UCSD-AML1 (cell line): ENCODE data around the gene CEP135.
"Not testable (repeated sequence)": the region's sequence is repeated elsewhere in the genome, so short reads cannot be mapped to it uniquely, and the experiment has no call there.

Experiments used
- DNase-seq: peaks from one replicate; lab custom pipeline; 2025; ENCODE audit not compliant: unreplicated experiment; lab: John Stamatoyannopoulos, UW

The CEP135 gene

GRCh38 chr4:55948726-55949481 lies at the start of gene CEP135:
CEP135 (plus strand) TSS chr4:55948945; CDS start chr4:55952131, 3,186 bp downstream.
- peak; percentile 97 for DNase-seq

DNA sequence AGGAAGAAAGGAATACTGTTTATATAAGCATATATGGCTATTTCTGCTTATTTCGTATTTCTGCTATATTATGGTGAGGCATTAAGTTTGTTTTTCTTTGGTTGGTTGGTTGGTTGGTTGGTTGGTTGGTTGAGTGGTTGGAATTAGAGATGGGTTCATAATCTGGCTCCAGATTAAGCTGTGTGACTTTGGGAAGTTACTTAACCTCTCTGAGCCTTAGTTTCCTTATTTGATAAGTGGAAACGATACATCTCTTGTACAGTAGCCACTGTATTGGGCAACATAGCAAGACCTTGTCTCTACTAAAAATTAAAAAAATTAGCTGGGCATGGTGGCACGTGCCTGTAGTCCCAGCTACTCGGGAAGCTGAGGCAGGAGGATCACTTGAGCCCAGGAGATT lies 46.1 kb upstream of the CEP135 start:
- DNase-seq = no peak

DNA sequence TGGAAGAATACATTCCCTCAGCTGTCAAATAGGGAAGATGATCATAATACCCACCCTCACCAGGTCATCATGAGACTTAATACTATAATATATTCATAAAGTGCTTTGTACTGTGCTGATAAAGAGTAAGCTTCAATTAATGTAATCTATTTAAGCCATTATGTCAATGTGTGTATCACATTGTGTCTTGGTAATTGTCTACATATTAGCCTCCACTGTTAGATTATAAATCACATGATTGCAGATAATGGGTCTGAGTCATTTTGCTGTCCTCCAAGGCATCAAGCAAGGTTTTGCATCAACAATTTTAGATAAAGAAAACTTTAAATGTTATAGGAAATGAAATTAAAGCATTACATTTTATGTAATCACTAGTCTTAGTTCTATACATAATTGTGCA lies 45.2 kb upstream of the CEP135 start:
- no peak for DNase-seq

DNA sequence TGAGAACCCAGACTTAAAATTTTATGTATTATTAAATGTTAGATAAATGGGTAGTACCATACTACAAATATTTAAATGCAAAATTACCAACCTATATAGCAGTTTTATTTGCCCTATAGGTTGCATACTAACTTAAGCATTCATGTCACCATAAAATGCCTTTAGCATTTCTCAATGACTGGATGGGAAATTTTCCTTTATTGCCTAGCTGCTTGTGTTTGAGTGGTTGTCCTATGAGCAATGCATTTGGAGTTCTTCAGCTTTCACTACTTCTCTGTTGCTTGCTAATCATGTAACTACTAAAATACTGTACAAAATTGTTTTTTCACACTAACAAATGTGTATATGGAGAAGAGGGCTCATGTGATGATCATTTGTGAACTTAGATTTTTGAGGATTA lies 44.2 kb upstream of the CEP135 start:
- no peak for DNase-seq

DNA sequence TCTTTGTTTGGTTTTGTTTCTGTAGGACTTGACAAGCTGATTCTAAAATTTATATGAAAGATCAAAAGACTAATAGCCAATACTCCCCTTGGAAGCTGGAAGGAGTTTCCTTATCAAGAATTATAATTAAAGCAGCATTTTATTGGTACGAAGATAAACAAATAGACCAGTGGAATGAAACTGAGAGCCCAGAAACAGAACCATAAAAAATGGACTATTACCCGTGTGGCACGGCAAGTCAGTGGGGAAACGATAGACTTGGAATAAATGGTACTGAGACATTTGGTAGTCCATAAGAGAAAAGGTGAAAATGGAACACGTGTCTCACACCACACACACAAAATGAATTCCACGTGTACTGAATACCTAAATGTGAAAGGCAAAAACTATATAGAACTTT lies 42.4 kb upstream of the CEP135 start:
- DNase-seq = no peak

GRCh38 chr4:55906989-55907388 lies 41.8 kb upstream of the CEP135 start:
- DNase-seq = no peak

DNA sequence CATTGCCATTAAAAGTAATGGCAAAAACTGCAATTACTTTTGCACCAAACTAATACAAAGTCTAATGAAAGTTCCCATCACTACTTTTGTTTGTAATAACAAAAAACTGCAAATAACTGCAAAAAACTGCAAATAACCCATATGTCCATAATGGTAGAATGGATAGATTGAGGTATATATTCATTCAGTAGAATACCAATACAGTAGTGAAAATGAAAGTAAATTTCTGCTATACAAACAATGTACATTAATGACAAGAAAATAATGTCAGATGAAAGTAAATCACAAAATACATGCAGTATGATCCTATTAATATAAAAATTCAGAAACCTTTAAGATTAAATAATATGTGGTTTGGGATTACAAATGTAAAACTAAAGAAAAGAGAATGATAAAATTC lies 41.3 kb upstream of the CEP135 start:
- no peak for DNase-seq

- DNase-seq = no peak
Observed at GRCh38 chr4:55910140-55910539, 38.6 kb upstream of the CEP135 start.

GRCh38 chr4:55912249-55912648 lies 36.5 kb upstream of the CEP135 start:
- no peak for DNase-seq

DNA sequence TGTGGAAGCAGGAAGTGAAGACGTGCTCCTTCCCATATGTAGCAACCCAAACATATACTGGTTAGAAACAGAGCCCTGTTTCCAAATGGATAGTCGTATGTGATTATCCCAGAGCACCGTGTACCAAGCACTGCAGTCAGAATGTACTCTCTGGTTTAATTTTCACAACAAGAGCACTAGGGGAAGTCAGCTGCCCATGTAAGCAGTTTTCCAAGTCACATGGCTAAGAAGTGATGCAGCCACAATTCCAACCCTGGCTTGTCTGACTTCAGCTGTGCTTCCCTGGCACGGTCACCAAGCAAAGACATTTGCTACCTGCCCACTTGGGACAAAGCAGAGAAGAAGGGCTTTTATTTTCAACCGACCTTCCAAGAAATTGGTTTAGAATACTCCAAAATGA lies 28.2 kb upstream of the CEP135 start:
- no peak for DNase-seq

GRCh38 chr4:55921093-55921492 lies 27.7 kb upstream of the CEP135 start:
- no peak for DNase-seq

- DNase-seq = no peak
Observed at GRCh38 chr4:55925241-55925640, 23.5 kb upstream of the CEP135 start.

- DNase-seq = no peak
Observed at GRCh38 chr4:55926610-55927009, 22.1 kb upstream of the CEP135 start.

DNA sequence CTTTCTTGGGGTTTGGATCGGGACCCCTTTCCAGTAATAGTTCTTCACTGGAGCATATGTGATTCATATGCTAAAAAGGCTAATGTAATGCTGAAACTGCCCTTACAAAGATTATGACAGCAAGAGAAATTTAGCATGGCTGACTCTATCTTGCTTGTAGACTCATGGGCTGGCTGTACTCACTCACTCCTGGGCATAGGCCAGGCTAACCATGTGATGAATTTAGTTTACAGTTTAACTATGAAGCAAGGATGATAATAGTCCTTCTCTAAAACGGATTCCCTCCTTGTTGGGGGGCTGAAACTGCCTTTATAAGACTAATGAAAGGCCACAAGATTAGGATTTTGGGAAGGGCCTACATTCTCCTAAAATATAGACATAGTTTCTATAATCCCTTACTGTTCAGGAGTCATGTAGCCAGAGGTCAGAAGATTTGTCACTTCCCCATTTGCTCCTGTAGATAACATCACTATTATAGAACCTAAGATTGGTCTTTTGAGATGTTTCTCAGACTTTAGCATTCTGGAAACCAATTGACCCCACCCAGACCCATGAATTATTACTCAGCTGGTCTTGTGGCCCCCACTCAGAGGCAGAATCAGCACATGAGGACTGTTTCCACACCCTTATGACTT lies 20.8 kb upstream of the CEP135 start:
- no peak for DNase-seq

- no peak for DNase-seq
Observed at GRCh38 chr4:55928846-55929245, 19.9 kb upstream of the CEP135 start.

DNA sequence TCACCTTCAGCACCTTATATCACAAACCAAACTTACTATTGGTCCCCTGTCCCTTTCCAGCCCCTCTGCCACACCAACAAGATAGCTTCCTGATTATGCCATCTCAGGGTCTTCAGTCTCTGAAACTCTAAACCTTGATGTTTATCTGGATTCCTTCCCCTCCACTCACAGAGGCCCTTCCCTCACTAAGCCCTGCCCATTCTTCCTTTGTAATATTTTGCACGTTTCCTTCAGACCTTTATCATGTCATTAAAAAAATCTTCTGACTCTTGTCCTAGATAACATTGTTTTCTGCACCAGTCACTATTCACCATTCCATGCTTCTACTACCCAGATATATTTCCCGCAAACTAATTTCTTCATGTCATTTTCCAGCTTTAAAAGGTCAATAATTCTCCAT lies 17.7 kb upstream of the CEP135 start:
- no peak for DNase-seq

GRCh38 chr4:55931833-55932232 lies 16.9 kb upstream of the CEP135 start:
- DNase-seq = no peak

DNA sequence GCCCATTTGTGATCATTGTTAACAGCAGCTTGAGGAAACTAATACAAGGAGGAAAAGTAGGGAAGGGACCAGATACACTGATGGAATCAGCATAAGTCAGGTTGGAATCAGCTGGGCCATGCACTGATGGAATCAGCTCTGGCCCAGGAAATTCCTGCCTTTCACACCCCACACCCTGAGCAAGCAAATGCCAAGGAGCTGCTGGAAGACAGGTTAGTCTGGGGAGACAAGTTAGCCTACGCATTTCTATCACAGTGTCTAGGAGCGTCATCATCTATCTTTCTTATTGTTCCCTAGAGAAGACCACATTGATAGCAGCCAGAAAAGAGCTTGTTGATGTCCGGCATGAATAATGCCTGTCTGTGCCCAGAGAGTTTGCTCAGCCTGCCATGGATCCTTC lies 16.2 kb upstream of the CEP135 start:
- DNase-seq = no peak

DNA sequence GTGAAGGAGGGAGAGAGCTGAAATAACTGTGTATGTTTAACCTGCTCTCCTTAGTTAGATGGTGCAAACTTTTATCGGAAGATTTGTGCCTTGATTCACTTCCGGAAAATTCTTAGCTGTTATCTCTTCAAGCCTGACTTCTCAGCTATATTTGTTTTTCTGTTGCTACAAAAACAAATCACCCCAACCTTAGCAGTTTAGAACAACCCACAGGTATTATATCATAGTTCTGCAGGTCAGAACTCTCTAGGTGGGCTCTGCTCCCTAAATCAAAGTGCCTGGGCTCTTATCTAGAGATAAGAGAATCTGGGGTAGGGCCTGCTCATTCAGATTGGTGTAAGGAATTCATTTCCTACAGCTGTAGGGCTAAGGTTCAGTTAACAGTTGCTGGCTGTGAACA lies 15.1 kb upstream of the CEP135 start:
- DNase-seq = no peak

- not testable (repeated sequence) for DNase-seq
Observed at GRCh38 chr4:55935907-55936306, 12.8 kb upstream of the CEP135 start.

DNA sequence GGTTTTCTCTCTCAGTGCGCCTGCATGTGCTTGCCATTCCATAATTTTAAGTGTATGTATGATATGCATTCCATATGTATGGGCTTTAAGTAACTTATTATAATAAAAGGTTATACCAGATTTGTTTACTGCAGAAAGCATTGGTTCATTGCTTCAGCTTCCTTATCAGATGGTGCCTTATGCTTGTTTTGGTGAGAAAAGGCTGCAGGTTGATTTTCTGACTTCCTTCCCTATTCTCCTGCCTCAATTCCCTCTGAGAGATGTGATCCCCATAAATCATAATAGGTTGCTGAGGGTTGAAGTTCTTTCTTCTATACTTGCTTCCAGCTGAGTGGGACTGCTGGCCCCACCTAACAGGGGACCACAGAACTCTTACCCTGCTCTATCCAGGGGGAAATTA lies 10.3 kb upstream of the CEP135 start:
- no peak for DNase-seq

- no peak for DNase-seq
Observed at GRCh38 chr4:55939421-55939820, 9.3 kb upstream of the CEP135 start.

- no peak for DNase-seq
Observed at GRCh38 chr4:55941881-55942396, 6.8 kb upstream of the CEP135 start.
